GM18519 (cell line): ENCODE results near the gene RNF223.

Source experiments
- ATAC-seq: cut with Tn5 transposase; IDR thresholded peaks from one replicate; pipeline ENCODE4 v1.9.1; 2021; ENCODE audit warnings: mild to moderate bottlenecking, moderate library complexity; ENCODE audit not compliant: unreplicated experiment, low FRiP score

RNF223 gene

GRCh38 chr1:1048765-1049164, 25.3 kb downstream of the RNF223 start:
- ATAC-seq, result no peak

- ATAC-seq, result no peak
Observed at GRCh38 chr1:1047963-1048362, 26.1 kb downstream of the RNF223 start.

- ATAC-seq, result no peak
Observed at GRCh38 chr1:1047407-1047806, 26.7 kb downstream of the RNF223 start.

GRCh38 chr1:1046767-1047166, 27.3 kb downstream of the RNF223 start:
- no peak for ATAC-seq

GRCh38 chr1:1046243-1046642, 27.9 kb downstream of the RNF223 start:
- no peak for ATAC-seq

GRCh38 chr1:1045129-1045528, 29.0 kb downstream of the RNF223 start:
- no peak for ATAC-seq

- ATAC-seq, result no peak
Observed at GRCh38 chr1:1044455-1045078, 29.5 kb downstream of the RNF223 start.

- no peak for ATAC-seq
Observed at GRCh38 chr1:1043921-1044320, 30.2 kb downstream of the RNF223 start.

- no peak for ATAC-seq
Observed at GRCh38 chr1:1043411-1043810, 30.7 kb downstream of the RNF223 start.

- ATAC-seq, result no peak
Observed at GRCh38 chr1:1042835-1043234, 31.3 kb downstream of the RNF223 start.

- no peak for ATAC-seq
Observed at GRCh38 chr1:1041873-1042272, 32.2 kb downstream of the RNF223 start.

- ATAC-seq, result no peak
Observed at GRCh38 chr1:1041092-1041523, 33.0 kb downstream of the RNF223 start.

- no peak for ATAC-seq
Observed at GRCh38 chr1:1040004-1040991, 33.8 kb downstream of the RNF223 start.

- ATAC-seq, result no peak
Observed at GRCh38 chr1:1039145-1039910, 34.8 kb downstream of the RNF223 start.

GRCh38 chr1:1038694-1039093, 35.4 kb downstream of the RNF223 start:
- ATAC-seq, result no peak

- ATAC-seq, result no peak
Observed at GRCh38 chr1:1037366-1038327, 36.5 kb downstream of the RNF223 start.

- ATAC-seq, result no peak
Observed at GRCh38 chr1:1035291-1035943, 38.7 kb downstream of the RNF223 start.

- ATAC-seq, result no peak
Observed at GRCh38 chr1:1034439-1034781, 39.7 kb downstream of the RNF223 start.

GRCh38 chr1:1033731-1034438, 40.2 kb downstream of the RNF223 start:
- ATAC-seq, result no peak
